Skeletal muscle tissue (tissue), 1 donor: ENCODE results near the gene SPATS1. TPM values are rescaled to one million over a fixed set of nuclear protein-coding genes. Genes with fewer than 3 reads are reported as not detected.

Experiments
- total RNA-seq: library from RNA; depleted of rRNA; stranded (reverse); fragments of >200 nt; gene quantifications from one replicate; pipeline ENCODE4 v1.2.3, GENCODE V29; 2014

SPATS1 gene
- total RNA-seq, 1 donor from 2014 or later = not detected

Other genes with a start within 250 kb of the SPATS1 start
- 57.4 TPM for gene MRPL14, start 215.2 kb upstream of the SPATS1 start, total RNA-seq
- gene TMEM63B, start 215.1 kb upstream of the SPATS1 start, total RNA-seq = 11.5 TPM
- gene CAPN11, start 183.8 kb upstream of the SPATS1 start, total RNA-seq = 0.52 TPM
- 7.3 TPM for gene MYMX, start 125.7 kb upstream of the SPATS1 start, total RNA-seq
- gene SLC29A1, start 119.1 kb upstream of the SPATS1 start, total RNA-seq = 14.6 TPM
- 474 TPM for gene HSP90AB1, start 95.5 kb upstream of the SPATS1 start, total RNA-seq
- 26.1 TPM for gene SLC35B2, start 85.1 kb upstream of the SPATS1 start, total RNA-seq
- 6.3 TPM for gene NFKBIE, start 77.1 kb upstream of the SPATS1 start, total RNA-seq
- gene TMEM151B, start 72.2 kb upstream of the SPATS1 start, total RNA-seq = not detected
- 9.9 TPM for gene AARS2, start 29.3 kb upstream of the SPATS1 start, total RNA-seq
- gene CDC5L, start 45.1 kb downstream of the SPATS1 start, total RNA-seq = 19.3 TPM